Measurements from ENCODE around the gene GGT5. TPM values are rescaled to one million over a fixed set of nuclear protein-coding genes. Genes with fewer than 3 reads are reported as not detected.
A peak's percentile ranks its signal among the peaks of the same experiment; 100 is the strongest.
"Not testable (repeated sequence)": the region's sequence is repeated elsewhere in the genome, so short reads cannot be mapped to it uniquely, and the experiment has no call there.

GGT5 gene
- total RNA-seq, 1 donor from 2014 or later: 19.8 TPM

DNA sequence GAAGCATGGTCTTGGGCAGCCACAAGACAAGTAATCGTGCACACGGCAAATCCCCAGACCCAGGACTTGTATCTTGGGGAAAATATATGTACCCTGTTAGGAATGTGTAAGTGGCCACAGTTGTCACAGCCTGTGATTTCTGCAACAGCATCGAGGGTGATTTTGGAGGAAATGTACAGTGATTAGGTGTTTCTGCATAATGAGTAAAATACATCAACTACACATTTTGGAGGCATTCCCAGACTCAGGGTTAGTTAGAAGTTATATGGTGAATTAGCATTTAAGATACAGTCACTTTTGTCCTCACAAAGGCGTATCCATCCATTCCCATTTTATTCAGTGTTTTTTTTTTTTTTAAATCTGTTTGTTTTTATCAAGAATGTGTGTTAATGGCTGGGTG is 35.2 kb downstream of the GGT5 start:
- intact Hi-C loops (cut with micrococcal nuclease): no loop called here
- DNase-seq: no peak
- ATAC-seq: no peak

DNA sequence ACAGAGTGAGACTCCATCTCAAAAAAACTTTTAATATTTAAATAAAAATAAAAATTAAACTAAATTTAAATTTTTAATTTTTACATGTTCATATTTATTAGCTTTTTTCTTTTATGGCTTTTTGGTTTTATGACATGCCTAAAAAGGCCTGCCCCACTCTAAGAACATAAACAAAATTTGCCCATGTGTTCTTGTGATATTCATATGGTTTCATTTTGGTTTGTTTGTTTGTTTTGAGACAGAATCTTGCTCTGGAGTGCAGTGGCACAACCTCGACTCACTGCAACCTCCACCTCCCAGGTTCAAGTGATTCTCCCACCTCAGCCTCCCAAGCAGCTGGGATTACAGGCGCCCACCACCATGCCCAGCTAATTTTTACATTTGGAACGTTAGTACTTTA is 35.9 kb downstream of the GGT5 start:
- ATAC-seq (no peak), DNase-seq (no peak)
- intact Hi-C loops (cut with micrococcal nuclease): no loop called here

DNA sequence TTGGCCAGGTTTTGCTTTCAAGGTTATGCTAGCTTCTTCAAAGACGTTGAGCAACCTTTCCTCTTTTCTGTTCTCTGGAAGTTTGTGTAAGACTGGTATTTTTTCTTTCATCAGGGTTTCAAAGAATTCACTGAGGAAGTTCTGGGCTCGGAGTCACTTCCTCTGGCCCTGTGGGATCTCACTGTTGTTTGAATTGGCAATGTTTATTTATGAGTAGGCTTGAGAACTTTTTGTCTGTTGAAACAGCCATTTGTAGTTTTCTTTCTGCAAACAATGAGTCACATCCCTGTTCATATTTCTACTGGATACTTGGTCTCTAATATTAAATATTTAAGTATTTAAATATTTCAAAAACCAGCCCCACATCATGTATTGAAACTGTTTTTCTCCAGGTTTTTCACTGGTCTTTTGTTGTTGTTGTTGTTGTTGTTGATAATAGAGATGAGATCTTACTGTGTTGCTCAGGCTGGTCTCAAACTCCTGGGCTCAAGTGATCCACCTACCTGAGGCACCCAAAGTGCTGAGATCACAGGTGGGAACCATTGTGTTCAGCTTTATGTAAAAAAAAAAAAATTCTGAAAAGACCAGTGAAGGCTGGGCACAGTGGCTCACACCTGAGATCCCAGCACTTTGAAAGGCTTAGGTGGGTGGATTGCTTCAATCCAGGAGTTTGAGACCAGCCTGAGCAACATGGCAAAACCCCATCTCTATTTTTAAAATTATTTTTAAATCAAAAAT is 36.7 kb downstream of the GGT5 start:
- peak; percentile 91 for ATAC-seq
- DNase-seq: peak; percentile 38
- intact Hi-C loops (cut with micrococcal nuclease): no loop called here

DNA sequence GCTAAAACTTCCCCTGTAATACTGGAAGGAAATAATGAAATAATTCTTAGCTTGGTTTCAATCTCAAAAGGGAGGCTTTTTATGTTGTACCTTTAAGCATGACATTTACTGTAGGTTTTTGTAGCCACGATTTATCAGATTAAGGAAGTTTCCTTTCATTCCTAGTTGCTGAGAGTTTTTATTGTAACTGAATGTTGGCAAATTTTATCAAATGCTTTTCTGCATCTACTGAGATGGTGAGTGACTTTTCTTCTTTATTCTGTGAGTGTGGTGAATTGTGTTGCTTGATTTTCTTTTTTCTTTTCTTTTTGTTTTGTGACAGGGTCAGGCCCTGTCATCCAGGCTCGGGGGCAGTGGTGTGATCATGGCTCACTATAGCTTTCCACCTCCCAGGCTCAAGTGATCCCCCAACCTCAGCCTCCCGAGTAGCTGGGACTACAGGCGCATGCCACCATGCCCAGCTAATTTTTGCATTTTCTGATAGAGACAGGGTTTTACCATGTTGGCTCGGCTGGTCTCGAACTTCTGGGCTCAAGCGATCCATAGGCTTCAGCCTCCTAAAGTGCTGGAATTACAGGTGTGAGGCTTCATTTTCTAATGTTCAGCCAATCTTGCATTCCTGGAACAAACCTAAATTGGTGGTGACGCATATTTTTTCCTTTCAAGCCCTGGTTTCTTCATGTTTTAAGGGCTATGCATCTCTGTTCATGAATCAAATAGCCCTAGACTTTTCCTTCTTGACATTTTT is 37.4 kb downstream of the GGT5 start:
- intact Hi-C loops (cut with micrococcal nuclease): no loop called here
- no peak for DNase-seq
- ATAC-seq: peak; percentile 20

DNA sequence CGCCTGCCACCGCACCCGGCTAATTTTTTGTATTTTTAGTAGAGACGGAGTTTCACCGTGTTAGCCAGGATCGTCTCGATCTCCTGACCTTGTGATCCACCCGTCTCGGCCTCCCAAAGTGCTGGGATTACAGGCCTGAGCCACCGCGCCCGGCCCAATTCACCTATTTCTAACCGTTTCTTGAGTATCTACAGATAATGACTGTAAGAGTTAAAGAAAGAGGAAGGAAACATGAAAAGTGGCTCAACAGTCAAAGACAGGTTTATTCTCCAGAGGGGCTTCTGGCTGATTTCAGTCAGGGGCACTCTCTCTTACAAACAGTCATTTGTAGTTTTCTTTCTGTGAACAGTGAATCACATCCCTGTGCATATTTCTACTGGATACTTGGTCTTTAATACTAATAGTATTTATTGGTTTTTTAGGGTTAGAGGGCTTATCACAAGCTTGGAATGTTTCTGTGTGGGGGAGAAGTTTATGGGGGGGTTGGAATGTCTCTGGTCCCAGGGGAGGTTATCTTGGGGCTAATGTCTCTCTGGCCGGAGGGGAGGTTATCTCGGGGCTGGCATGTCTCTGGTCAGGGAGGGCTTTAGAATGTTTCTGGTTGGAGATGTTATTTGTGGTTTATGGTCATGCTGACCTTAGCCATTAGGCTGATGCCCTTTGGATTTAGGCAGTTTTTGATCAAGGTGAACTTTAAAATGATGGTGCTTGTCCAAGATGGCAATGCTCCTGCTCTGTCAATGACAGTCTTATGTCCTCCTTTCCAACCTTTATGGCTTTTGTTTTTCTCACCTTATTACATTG is 38.2 kb downstream of the GGT5 start:
- intact Hi-C loops (cut with micrococcal nuclease); ATAC-seq: not testable (repeated sequence)

DNA sequence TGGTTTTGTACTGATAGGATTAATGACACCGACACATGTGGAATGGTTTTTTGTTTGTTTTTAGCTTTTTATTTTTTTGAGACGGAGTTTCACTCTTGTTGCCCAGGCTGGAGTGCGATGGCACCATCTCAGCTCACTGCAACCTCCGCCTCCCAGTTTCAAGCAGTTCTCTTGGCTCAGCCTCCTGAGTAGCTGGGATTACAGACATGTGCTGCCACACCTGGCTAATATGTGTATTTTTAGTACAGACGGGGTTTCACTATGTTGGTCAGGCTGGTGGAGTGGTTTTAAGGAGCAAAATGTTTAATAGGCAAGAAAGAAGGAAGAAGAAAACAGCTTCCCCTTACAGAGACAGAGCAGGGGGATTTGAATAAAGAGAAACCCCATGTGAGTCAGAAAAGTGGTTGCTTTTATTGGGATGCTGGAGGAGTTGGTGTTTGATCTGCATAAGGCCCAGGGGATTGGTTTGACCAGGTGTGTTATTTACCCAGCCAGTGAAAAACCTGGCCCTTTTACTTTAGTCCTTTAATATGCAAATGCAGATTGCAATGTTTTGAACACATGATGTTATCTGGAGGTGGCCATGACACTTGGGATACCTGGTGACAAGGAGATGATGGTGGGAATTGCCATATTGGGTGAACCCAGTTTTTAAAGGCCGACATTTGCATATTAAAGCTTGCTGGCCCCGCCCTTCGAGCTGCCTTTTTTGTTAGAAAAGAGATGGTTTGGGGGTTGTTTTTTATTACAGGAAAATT is 39.3 kb downstream of the GGT5 start:
- intact Hi-C loops (cut with micrococcal nuclease): no loop called here
- ATAC-seq (no peak), DNase-seq (no peak)

More for the DNA sequence above, 38.2 kb downstream of the GGT5 start:
- not testable (repeated sequence) for DNase-seq

DNA sequence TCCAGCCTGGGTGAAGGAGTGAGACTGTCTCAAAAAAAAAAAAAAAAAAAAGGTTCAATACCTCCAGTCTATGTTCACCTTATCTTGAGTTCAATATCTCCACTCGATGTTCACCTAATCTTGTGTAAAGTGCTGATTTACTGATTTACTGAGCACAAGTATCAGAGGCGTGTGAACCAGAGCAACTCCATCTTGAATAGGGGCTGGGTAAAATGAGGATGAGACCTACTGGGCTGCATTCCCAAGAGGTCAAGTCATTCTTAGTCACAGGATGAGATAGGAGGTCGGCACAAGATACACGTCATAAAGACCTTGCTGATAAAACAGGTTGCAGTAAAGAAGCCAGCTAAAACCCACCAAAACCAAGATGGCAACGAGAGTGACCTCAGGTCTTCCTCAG is 41.0 kb downstream of the GGT5 start:
- ATAC-seq; intact Hi-C loops (cut with micrococcal nuclease); DNase-seq: not testable (repeated sequence)

DNA sequence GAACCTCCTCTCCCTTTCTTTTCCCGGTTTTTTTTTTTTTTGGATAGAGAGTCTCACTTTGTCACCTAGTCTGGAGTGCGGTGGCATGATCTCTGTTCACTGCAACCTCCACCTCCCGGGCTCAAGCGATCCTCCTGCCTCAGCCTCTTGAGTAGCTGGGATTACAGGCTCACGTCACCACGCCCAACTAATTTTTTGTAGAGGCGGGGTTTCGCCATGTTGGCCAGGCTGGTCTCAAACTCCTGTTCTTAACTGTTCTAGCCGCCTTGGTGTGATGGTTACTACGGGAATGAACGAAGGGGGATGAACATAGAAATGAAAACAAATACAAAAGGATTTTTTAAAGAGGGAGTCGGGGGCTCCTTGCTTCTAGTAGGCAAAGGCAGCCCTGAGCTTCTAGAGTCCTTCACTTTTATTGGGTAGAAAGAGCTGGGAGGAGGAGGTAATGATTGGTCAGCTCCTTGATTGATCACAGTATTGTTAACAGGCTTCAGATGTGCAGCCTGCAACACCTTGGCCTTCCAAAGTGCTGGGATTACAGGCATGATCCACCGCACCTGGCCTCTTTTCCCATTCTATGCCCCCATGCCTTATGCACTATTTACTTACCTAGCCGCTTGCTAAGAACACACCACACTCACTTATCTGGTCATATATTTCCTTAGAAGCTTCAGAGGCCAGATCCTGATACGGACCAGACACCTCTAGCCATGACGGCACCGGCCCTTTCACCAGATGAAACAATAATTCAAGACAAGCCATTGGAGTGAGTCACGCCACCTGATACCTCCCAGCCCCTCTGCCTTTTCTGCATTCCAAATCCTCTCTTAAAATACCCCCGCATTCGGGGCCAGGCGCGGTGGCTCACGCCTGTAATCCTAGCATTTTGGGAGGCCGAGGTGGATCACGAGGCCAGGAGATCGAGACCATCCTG is 42.9 kb downstream of the GGT5 start:
- intact Hi-C loops (cut with micrococcal nuclease): no loop called here
- no peak for DNase-seq
- ATAC-seq: no peak

DNA sequence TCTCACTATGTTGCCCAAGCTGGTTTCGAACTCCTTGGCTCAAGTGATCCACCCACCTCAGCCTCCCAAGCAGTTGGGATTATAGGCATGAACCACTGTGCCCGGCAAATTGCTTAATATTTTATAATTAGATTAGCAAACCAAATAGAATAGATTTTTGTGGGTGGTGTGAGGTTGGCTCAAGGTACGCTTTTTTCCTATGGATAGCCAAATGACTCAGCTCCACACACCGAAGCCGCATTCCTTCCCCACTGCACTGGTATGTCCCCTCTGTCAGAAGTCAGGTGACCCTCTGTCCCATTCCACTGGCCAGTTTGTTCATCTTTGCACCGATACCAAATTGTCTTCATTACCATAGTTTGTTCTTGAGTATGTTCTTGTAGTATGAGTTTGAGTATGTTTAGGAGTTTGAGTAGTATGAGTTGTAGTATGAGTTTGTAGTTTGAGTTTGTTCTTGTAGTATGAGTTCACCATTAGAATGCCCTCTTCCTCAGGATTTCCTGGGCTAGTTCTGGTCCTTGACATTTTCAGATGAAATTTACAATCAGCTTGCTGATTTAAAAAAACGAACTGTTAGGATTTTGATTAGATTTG is 44.2 kb downstream of the GGT5 start:
- intact Hi-C loops (cut with micrococcal nuclease): no loop called here

DNA sequence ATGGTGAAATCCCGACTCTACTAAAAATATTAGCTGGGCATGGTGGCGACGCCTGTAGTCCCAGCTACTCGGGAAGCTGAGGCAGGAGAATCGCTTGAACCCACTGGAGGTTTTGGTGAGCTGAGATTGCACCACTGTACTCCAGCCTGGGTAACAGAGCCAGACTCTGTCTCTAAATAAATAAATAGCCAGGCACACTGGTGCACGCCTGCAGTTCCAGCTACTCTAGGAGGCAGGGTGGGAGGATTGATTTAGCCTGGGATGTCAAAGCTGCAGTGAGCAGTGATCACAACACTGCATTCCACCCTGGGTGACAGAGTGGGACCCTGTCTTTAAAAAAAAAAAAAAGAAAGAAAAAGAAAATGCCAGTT is 46.2 kb downstream of the GGT5 start:
- DNase-seq (no peak), ATAC-seq (peak; percentile 14)
- intact Hi-C loops (cut with micrococcal nuclease): no loop called here

More for the DNA sequence above, 44.2 kb downstream of the GGT5 start:
- DNase-seq (no peak), ATAC-seq (no peak)

DNA sequence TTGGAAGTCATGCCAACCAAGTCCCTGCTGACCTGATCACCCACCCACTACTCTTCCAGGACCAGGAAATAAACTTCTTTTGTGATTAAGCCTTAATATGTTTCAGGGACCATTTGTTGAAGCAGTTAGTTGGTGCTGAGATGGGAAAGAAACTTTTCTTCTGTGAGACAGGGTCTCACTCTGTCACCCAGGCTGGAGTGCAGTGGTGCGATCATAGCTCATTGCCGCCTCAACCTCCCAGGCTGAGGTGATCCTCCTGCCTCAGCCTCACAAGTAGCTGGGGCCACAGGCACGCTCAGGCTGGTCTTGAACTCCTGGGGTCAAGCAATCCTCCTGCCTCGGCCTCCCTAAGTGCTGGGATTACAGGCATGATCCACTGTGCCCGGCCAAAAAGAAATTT is 53.0 kb downstream of the GGT5 start:
- DNase-seq (no peak), ATAC-seq (no peak)
- intact Hi-C loops (cut with micrococcal nuclease): no loop called here

DNA sequence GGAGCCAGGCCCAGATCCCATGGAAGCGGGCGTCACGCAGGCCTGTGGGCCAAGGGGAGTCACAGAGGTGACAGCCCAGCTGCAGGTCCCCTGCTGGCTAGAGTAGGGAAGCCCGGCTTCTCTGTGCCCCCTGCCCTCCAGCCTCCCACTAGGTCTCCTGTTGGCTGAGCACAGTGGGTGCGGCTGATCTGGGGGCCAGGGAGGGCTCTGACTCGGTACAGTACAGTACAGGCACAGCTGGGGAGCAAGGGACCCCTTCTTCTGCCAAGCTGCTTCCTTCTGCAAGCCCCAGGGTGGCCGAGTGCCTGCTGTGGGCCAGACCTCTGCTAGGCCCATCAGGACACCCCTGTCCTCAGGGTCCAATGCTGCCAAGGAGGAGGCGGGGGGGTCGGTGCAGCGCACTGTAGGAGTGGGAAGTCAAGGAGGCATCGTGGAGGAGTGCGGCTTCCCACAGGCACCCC is 53.5 kb downstream of the GGT5 start:
- ATAC-seq (no peak), DNase-seq (peak; percentile 34)
- intact Hi-C loops (cut with micrococcal nuclease): no loop called here

DNA sequence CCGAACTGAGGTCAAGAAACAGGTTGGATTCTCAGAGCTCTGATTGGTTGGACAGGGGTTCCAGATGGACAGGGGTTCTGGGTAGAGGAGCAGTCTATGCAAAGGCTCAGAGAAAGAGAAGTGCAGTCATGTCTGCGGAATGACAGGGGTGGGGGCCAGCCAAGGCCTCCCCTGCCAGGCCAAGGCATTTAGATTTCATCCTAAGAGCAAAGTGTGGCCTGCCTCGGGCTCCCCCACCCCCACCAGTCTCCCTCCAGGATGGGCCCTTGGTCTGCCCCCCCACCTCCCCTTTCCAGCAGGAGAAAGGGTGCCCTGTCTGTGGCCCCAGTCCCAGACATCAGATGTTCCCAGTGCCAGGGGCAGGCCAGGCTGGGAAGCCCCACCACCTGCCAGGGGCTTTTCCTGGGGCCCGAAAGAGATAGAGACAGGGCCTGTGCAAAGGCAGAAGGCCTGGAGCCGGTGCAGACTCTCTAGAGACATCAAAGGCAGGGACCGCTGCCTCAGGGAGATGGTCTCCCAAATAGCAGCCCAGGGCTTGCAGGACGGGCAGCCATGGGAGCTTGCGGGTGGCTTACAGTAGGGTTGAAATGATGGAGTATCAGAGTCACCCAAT is 54.2 kb downstream of the GGT5 start:
- DNase-seq: peak; percentile 21
- no peak for ATAC-seq
- intact Hi-C loops (cut with micrococcal nuclease): no loop called here

DNA sequence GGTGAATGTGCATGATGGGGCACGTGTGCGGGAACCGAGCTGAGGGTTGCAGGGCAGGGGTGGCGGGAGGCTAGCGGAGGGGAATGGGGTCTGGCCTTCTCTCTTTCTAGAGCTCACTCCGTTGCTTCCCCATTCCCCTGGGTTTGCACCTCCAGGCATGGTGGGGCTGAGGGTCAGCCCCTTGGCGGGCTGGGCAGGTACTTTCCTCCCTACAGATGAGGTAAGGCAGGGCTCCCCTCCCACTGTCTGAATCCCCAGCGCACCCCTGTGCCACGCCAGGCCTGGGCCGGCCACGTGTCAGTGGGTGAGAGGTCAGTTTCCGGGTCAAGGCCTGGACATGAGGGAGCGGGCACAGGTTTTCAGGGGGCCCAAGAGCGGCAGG is 54.7 kb downstream of the GGT5 start:
- intact Hi-C loops (cut with micrococcal nuclease): no loop called here
- DNase-seq: peak; percentile 28
- peak; percentile 9 for ATAC-seq

DNA sequence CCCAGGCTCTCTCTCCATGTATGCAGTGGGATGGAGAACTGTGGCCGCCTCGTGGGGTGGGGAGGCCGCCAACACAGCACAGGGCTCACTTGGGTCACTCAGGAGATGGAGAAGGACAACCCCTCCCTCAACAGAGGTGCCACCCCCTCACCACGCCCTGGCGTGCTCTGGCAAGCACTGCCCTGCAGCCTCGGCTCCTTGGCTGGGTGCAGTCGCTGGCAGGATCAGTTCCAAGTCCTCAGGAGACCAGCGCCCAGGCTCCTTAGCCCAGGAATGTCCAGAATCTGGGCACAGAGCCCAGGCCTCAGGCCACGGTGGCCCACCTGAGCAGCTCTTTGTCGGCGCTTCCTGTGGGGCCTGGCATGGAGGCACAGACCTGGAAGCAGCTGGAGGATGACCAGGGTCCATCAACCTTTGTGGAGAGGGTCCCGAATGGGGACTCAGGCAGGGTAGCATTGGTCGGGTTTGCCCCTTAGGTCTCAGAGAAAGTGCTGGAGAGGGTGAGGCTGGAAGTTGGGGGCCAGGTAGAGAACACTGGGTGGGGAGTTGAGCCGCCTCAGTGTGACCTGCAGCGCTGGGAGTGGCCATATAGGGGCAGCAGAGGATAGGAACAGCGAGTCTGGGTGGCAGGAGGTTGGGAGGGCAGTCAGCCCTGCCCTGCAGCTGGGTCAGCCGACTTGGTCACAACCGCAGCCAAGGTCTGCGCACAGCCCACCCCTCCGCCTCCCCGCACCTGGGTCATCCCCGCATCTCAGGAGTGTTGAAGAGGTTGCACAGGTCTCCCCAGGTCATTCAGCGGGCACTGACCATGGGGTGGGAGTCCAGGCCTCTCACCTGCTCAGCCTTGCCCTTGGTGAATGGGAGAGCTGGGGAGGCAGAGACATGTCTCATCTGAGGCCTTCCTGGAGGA is 55.4 kb downstream of the GGT5 start:
- peak; percentile 86 for DNase-seq
- intact Hi-C loops (cut with micrococcal nuclease): no loop called here
- ATAC-seq: peak; percentile 93

DNA sequence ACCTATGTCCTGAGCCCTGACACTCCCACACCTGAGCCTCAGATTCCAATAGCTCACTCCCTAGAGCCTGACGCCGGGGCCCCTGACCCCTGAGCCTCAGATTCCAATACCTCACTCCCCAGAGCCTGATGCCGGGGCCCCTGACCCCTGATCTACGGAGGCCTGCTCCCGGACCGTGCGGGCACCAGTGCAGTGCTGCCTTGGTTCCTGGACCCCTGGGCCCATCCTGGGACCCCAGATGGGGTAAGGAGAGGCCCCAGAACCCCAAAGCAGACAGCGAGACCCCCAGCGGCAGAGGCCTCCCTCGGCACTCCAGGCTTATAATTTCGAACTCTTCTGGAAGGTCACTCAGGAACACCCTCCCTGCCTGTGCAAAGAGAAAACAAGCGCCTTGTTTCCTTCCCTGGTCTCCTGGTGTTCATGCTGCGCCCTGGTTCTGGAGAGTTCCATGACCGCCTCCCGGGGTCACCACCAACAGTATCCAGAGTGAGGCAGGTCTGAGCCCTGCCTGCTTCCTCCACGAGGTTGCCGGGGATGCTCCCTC is 56.1 kb downstream of the GGT5 start:
- intact Hi-C loops (cut with micrococcal nuclease): no loop called here
- DNase-seq: no peak
- no peak for ATAC-seq

Data from left ventricle myocardium superior (tissue), 1 donor.